Measurements from ENCODE around the gene CSTF2. TPM values are rescaled to one million over a fixed set of nuclear protein-coding genes. Genes with fewer than 3 reads are reported as not detected.

CSTF2 gene
- total RNA-seq, 4 donors from 2014 or later = 2.4 to 7.8 (median 5.1) TPM

- intact Hi-C loops (cut with DNase I; ENCODE audit: low total_unique reads) (no loop called here), in situ Hi-C loops (cut with MboI; ENCODE audit: low sequenced_read_pairs in 4 of 4) (no loop called here)
- no peaks in the 10 kb centered on the region for H3K36me3 ChIP-seq
- no peak for ATAC-seq
- no peak overlapping the region for H3K27ac ChIP-seq
- no peak for TF ChIP-seq CTCF (IDR thresholded peaks at IDR 0.05 in 4 of 5, conservative IDR thresholded peaks at IDR 0.05 in 1 of 5)
- no peak for TF ChIP-seq POLR2A (IDR thresholded peaks at IDR 0.05)
- H3K27me3 ChIP-seq = peaks cover 0 to 2% (median 0%) of the 10 kb centered on the region in 3 donors
- no peaks in the 10 kb centered on the region for H3K9me3 ChIP-seq
- DNase-seq = no peak
- no peaks in the 10 kb centered on the region for H3K4me1 ChIP-seq
- H3K4me3 ChIP-seq = no peak overlapping the region
Measured at GRCh38 chrX:100868273-100868672, 48.1 kb downstream of the CSTF2 start.

- ATAC-seq = no peak
- TF ChIP-seq POLR2A (IDR thresholded peaks at IDR 0.05) (no peak), CTCF (IDR thresholded peaks at IDR 0.05 in 4 of 5, conservative IDR thresholded peaks at IDR 0.05 in 1 of 5) (no peak)
- Histone ChIP-seq H3K4me1 (no peaks in the 10 kb centered on the region), H3K4me3 (no peak overlapping the region), H3K27ac (no peak overlapping the region), H3K27me3 (peaks cover 0 to 2% (median 0%) of the 10 kb centered on the region in 3 donors), H3K36me3 (no peaks in the 10 kb centered on the region), H3K9me3 (no peaks in the 10 kb centered on the region)
- no peak for DNase-seq
- in situ Hi-C loops (cut with MboI; ENCODE audit: low sequenced_read_pairs in 4 of 4) (no loop called here), intact Hi-C loops (cut with DNase I; ENCODE audit: low total_unique reads) (no loop called here)
Measured at GRCh38 chrX:100870527-100870926, 50.3 kb downstream of the CSTF2 start.

GRCh38 chrX:100871594-100872560, 51.7 kb downstream of the CSTF2 start:
- DNase-seq (no peak), ATAC-seq (no peak)
- TF ChIP-seq CTCF (IDR thresholded peaks at IDR 0.05 in 4 of 5, conservative IDR thresholded peaks at IDR 0.05 in 1 of 5) = no peak
- no peak for TF ChIP-seq POLR2A (IDR thresholded peaks at IDR 0.05)
- in situ Hi-C loops (cut with MboI; ENCODE audit: low sequenced_read_pairs in 4 of 4) = no loop called here
- Histone ChIP-seq H3K9me3 (no peaks in the 10 kb centered on the region), H3K36me3 (no peaks in the 10 kb centered on the region), H3K4me1 (no peaks in the 10 kb centered on the region), H3K27ac (no peak overlapping the region), H3K27me3 (peaks cover 0 to 2% (median 0%) of the 10 kb centered on the region in 3 donors), H3K4me3 (no peak overlapping the region)
- intact Hi-C loops (cut with DNase I; ENCODE audit: low total_unique reads) = no loop called here

- no peak within 1 kb of the TSS for H3K27ac ChIP-seq
- no peak for ATAC-seq
- H3K27me3 ChIP-seq = peaks cover 0 to 11% (median 0%) of the 10 kb centered on the region in 3 donors
- intact Hi-C loops (cut with DNase I; ENCODE audit: low total_unique reads) (no loop called here), in situ Hi-C loops (cut with MboI; ENCODE audit: low sequenced_read_pairs in 4 of 4) (no loop called here)
- no peaks in the 10 kb centered on the region for H3K9me3 ChIP-seq
- H3K4me3 ChIP-seq = no peak within 1 kb of the TSS
- H3K36me3 ChIP-seq = no peaks in the 10 kb centered on the region
- TF ChIP-seq CTCF (IDR thresholded peaks at IDR 0.05 in 4 of 5, conservative IDR thresholded peaks at IDR 0.05 in 1 of 5) = no peak
- TF ChIP-seq POLR2A (IDR thresholded peaks at IDR 0.05) = no peak
- no peaks in the 10 kb centered on the region for H3K4me1 ChIP-seq
- no peak for DNase-seq
Measured at GRCh38 chrX:100874325-100874724, 54.1 kb downstream of the CSTF2 start, which contains the start of gene NOX1. Gene NOX1, minus strand, starts transcription at chrX:100874359. Its CDS starts 220 bp downstream, at chrX:100874139.
